ENCODE data around the gene CA9.
"Not testable (repeated sequence)": the region's sequence is repeated elsewhere in the genome, so short reads cannot be mapped to it uniquely, and the experiment has no call there.

CA9 gene

GRCh38 chr9:35643046-35643445 lies 30.7 kb upstream of the CA9 start:
- H3K27me3 Mint-ChIP-seq = no peaks in the 10 kb centered on the region
- no peak overlapping the region for H3K4me3 Mint-ChIP-seq
- peaks cover 6% of the 10 kb centered on the region for H3K9me3 Mint-ChIP-seq
- H3K4me1 Mint-ChIP-seq = peaks cover 70% of the 10 kb centered on the region
- no peak for DNase-seq
- peaks cover 38% of the 10 kb centered on the region for H3K36me3 Mint-ChIP-seq
- no peak overlapping the region for H3K27ac Mint-ChIP-seq
- CTCF ChIA-PET = interaction anchor here (0.6 to 10.3 kb wide), 3 partner anchors 26 to 39 kb away, joined by 3 to 81 read pairs (median 3); partner anchors contain the start of gene CD72

- H3K27me3 Mint-ChIP-seq, DNase-seq, H3K9me3 Mint-ChIP-seq: not testable (repeated sequence)
- CTCF ChIA-PET = interaction anchor here (1.2 to 10.3 kb wide), 7 partner anchors 13 to 90 kb away, joined by 4 to 94 read pairs (median 21); partner anchors contain the start of genes ARHGEF39, CCDC107, CD72 and RMRP
- peaks cover 61% of the 10 kb centered on the region for H3K4me1 Mint-ChIP-seq
- H3K27ac Mint-ChIP-seq = peak overlapping the region; percentile 92
- peak overlapping the region; percentile 97 for H3K4me3 Mint-ChIP-seq
- peaks cover 56% of the 10 kb centered on the region for H3K36me3 Mint-ChIP-seq
Observed at GRCh38 chr9:35645736-35646135, 28.0 kb upstream of the CA9 start.

GRCh38 chr9:35646153-35646532 lies 27.6 kb upstream of the CA9 start:
- CTCF ChIA-PET = interaction anchor here (1.2 to 10.3 kb wide), 9 partner anchors 12 to 89 kb away, joined by 3 to 94 read pairs (median 20); partner anchors contain the start of genes ARHGEF39, CCDC107, CD72 and RMRP
- DNase-seq = no peak
- H3K36me3 Mint-ChIP-seq = peaks cover 52% of the 10 kb centered on the region
- H3K4me1 Mint-ChIP-seq = peaks cover 61% of the 10 kb centered on the region
- H3K27ac Mint-ChIP-seq = peak overlapping the region; percentile 92
- H3K4me3 Mint-ChIP-seq = peak overlapping the region; percentile 97
- H3K9me3 Mint-ChIP-seq = peaks cover 3% of the 10 kb centered on the region
- H3K27me3 Mint-ChIP-seq = no peaks in the 10 kb centered on the region

GRCh38 chr9:35646533-35647265 lies 27.0 kb upstream of the CA9 start:
- CTCF ChIA-PET = interaction anchor here (0.6 to 10.3 kb wide), 16 partner anchors 11 to 167 kb away, joined by 3 to 94 read pairs (median 5); partner anchors contain the start of genes ARHGEF39, CCDC107, CD72 and RMRP
- Mint-ChIP-seq H3K9me3 (no peaks in the 10 kb centered on the region), H3K4me3 (peak overlapping the region; percentile 97), H3K27ac (peak overlapping the region; percentile 92), H3K27me3 (no peaks in the 10 kb centered on the region), H3K4me1 (peaks cover 61% of the 10 kb centered on the region), H3K36me3 (peaks cover 47% of the 10 kb centered on the region)
- peak; percentile 95 for DNase-seq

- CTCF ChIA-PET = interaction anchor here (0.9 to 10.3 kb wide), 9 partner anchors 9 to 83 kb away, joined by 3 to 94 read pairs (median 7); partner anchors contain the start of genes CCDC107, CD72, CREB3 and RMRP
- Mint-ChIP-seq H3K9me3 (no peaks in the 10 kb centered on the region), H3K4me3 (peak overlapping the region; percentile 97), H3K4me1 (peaks cover 61% of the 10 kb centered on the region), H3K36me3 (peaks cover 33% of the 10 kb centered on the region), H3K27ac (peak overlapping the region; percentile 92), H3K27me3 (no peaks in the 10 kb centered on the region)
- DNase-seq = peak; percentile 70
Observed at GRCh38 chr9:35649431-35650340, 24.0 kb upstream of the CA9 start.

- Mint-ChIP-seq H3K36me3 (peaks cover 33% of the 10 kb centered on the region), H3K9me3 (no peaks in the 10 kb centered on the region), H3K27ac (peak within 1 kb of the TSS; percentile 92), H3K4me1 (peaks cover 55% of the 10 kb centered on the region), H3K4me3 (peak within 1 kb of the TSS; percentile 97), H3K27me3 (no peaks in the 10 kb centered on the region)
- peak; percentile 63 for DNase-seq
- CTCF ChIA-PET = interaction anchor here (1.0 to 10.3 kb wide), 7 partner anchors 8 to 82 kb away, joined by 3 to 94 read pairs (median 7); partner anchors contain the start of genes CCDC107, CD72, CREB3 and RMRP
Observed at GRCh38 chr9:35650341-35651158, 23.2 kb upstream of the CA9 start, which contains the start of gene SIT1. SIT1 (minus strand) TSS chr9:35650931; CDS start chr9:35650853, 78 bp downstream.

GRCh38 chr9:35651956-35652828 lies 21.5 kb upstream of the CA9 start:
- peaks cover 27% of the 10 kb centered on the region for H3K36me3 Mint-ChIP-seq
- CTCF ChIA-PET = interaction anchor here (1.1 to 10.3 kb wide), 3 partner anchors 36 to 44 kb away, joined by 3 to 81 read pairs (median 11); partner anchors contain the start of gene CD72
- H3K27me3 Mint-ChIP-seq = peaks cover 7% of the 10 kb centered on the region
- H3K27ac Mint-ChIP-seq = peak overlapping the region; percentile 62
- H3K9me3 Mint-ChIP-seq = no peaks in the 10 kb centered on the region
- peaks cover 63% of the 10 kb centered on the region for H3K4me1 Mint-ChIP-seq
- peak overlapping the region; percentile 97 for H3K4me3 Mint-ChIP-seq
- DNase-seq = no peak

- CTCF ChIA-PET = interaction anchor here (1.0 kb wide), 1 partner anchor 97 kb away, joined by 3 read pairs; no protein-coding TSS in a partner anchor
- DNase-seq = no peak
- Mint-ChIP-seq H3K27me3 (peaks cover 12% of the 10 kb centered on the region), H3K36me3 (peaks cover 27% of the 10 kb centered on the region), H3K4me1 (peaks cover 63% of the 10 kb centered on the region), H3K27ac (no peak overlapping the region), H3K4me3 (no peak overlapping the region), H3K9me3 (no peaks in the 10 kb centered on the region)
Observed at GRCh38 chr9:35652829-35653209, 20.9 kb upstream of the CA9 start.

GRCh38 chr9:35653611-35654010 lies 20.1 kb upstream of the CA9 start:
- Mint-ChIP-seq H3K4me1 (peaks cover 57% of the 10 kb centered on the region), H3K27ac (no peak overlapping the region), H3K27me3 (peaks cover 17% of the 10 kb centered on the region), H3K9me3 (no peaks in the 10 kb centered on the region), H3K36me3 (peaks cover 21% of the 10 kb centered on the region), H3K4me3 (no peak overlapping the region)
- CTCF ChIA-PET = interaction anchor here (1.0 to 13.6 kb wide), 2 partner anchors 43 to 97 kb away, joined by 3 to 96 read pairs; no protein-coding TSS in a partner anchor
- no peak for DNase-seq

- Mint-ChIP-seq H3K4me1 (peaks cover 68% of the 10 kb centered on the region), H3K36me3 (peaks cover 27% of the 10 kb centered on the region), H3K27me3 (peaks cover 18% of the 10 kb centered on the region), H3K4me3 (no peak overlapping the region), H3K27ac (peak overlapping the region; percentile 96), H3K9me3 (no peaks in the 10 kb centered on the region)
- DNase-seq = no peak
- CTCF ChIA-PET = interaction anchor here (0.9 to 13.6 kb wide), 6 partner anchors 9 to 76 kb away, joined by 3 to 96 read pairs (median 23); partner anchors contain the start of genes CREB3, SIT1 and TLN1
Observed at GRCh38 chr9:35656348-35656747, 17.4 kb upstream of the CA9 start.

GRCh38 chr9:35656831-35657545 lies 16.7 kb upstream of the CA9 start:
- DNase-seq = no peak
- H3K36me3 Mint-ChIP-seq = peaks cover 31% of the 10 kb centered on the region
- H3K9me3 Mint-ChIP-seq = no peaks in the 10 kb centered on the region
- peaks cover 68% of the 10 kb centered on the region for H3K4me1 Mint-ChIP-seq
- peak overlapping the region; percentile 81 for H3K4me3 Mint-ChIP-seq
- CTCF ChIA-PET = interaction anchor here (0.6 to 13.6 kb wide), 10 partner anchors 9 to 169 kb away, joined by 3 to 96 read pairs (median 8); partner anchors contain the start of genes CREB3, GBA2, RGP1 and SIT1
- peak overlapping the region; percentile 96 for H3K27ac Mint-ChIP-seq
- H3K27me3 Mint-ChIP-seq = peaks cover 18% of the 10 kb centered on the region
